IMR-90 (cell line): ENCODE measurements around the gene NEDD4L. TPM values are rescaled to one million over a fixed set of nuclear protein-coding genes. Genes with fewer than 3 reads are reported as not detected.

Experiments used
- ATAC-seq: fragments of 200-7000 bp; cut with Tn5 transposase; 2 replicates; pipeline ENCODE4 v1.9.1; 2020; ENCODE audit warnings: low read depth, mild to moderate bottlenecking, moderate library complexity
- BruUV-seq: library from RNA; stranded (reverse); fragments of 400-500 nt; replicated peaks from 2 replicates; lab custom pipeline; 2021; lab: Mats Ljungman, UMichigan
- CTCF ChIA-PET: fragments of 300-600 bp; formaldehyde crosslinking; extraction: SDS; loops from one replicate; lab custom pipeline; 2021; ENCODE audit warnings: antibody characterized with exemption; lab: Yijun Ruan, JAX
- POLR2A ChIA-PET: fragments of 300-600 bp; sonication (Branson Sonifier 250); formaldehyde crosslinking; loops from one replicate; lab custom pipeline; 2022; ENCODE audit warnings: antibody characterized with exemption; ENCODE audit not compliant: unreplicated experiment; lab: Charles Lee
- DNase-seq: peaks from one replicate; pipeline ENCODE4 v3.0.0; 2013
- H2AFZ ChIP-seq: replicated peaks from 2 replicates; pipeline ENCODE3; 2013; ENCODE audit warnings: low read length, mild to moderate bottlenecking; ENCODE audit not compliant: poor library complexity
- H2AK5ac ChIP-seq: 2 replicates; pipeline ENCODE4 v1.6.1; 2013; ENCODE audit warnings: low read depth, low read length, inconsistent platforms
- H2AK9ac ChIP-seq: replicated peaks from 2 replicates; pipeline ENCODE3; 2013; ENCODE audit warnings: mild to moderate bottlenecking, low read depth, low read length, moderate library complexity; ENCODE audit not compliant: poor library complexity
- H2BK120ac ChIP-seq: 2 replicates; pipeline ENCODE4 v1.6.1; 2013; ENCODE audit warnings: low read depth, low read length, inconsistent platforms
- H2BK15ac ChIP-seq: 3 replicates; pipeline ENCODE4 v1.6.1; 2013; ENCODE audit warnings: low read depth, low read length, inconsistent platforms
- H2BK20ac ChIP-seq: 2 replicates; pipeline ENCODE4 v1.6.1; 2013; ENCODE audit warnings: low read depth, mild to moderate bottlenecking, inconsistent platforms, low read length, moderate library complexity
- H2BK5ac ChIP-seq: 2 replicates; pipeline ENCODE4 v1.6.1; 2013; ENCODE audit warnings: mild to moderate bottlenecking, low read depth, low read length, inconsistent platforms; ENCODE audit not compliant: poor library complexity, severe bottlenecking
- H3K14ac ChIP-seq: replicated peaks from 2 replicates; pipeline ENCODE4 v1.6.1; 2013; ENCODE audit warnings: low read depth, low read length, inconsistent platforms
- H3K18ac ChIP-seq: 2 replicates; pipeline ENCODE4 v1.6.1; 2013; ENCODE audit warnings: low read depth, low read length, control low read depth
- H3K23ac ChIP-seq: 2 replicates; pipeline ENCODE4 v1.6.1; 2013; ENCODE audit warnings: low read depth, low read length, inconsistent platforms
- H3K27ac ChIP-seq: 2 replicates; pipeline ENCODE4 v1.5.1; 2013; ENCODE audit warnings: mild to moderate bottlenecking, control low read depth, low read length; ENCODE audit not compliant: insufficient read depth
- H3K27me3 ChIP-seq: 2 replicates; pipeline ENCODE4 v1.6.1; 2013; ENCODE audit warnings: low read length; ENCODE audit not compliant: control insufficient read depth, insufficient read depth
- H3K36me3 ChIP-seq: 2 replicates; pipeline ENCODE4 v1.6.1; 2013; ENCODE audit warnings: low read length, mixed read lengths; ENCODE audit not compliant: control insufficient read depth, insufficient read depth
- H3K4ac ChIP-seq: 2 replicates; pipeline ENCODE4 v1.6.1; 2013; ENCODE audit warnings: low read depth, low read length, inconsistent platforms
- H3K4me1 ChIP-seq: 2 replicates; pipeline ENCODE4 v1.6.1; 2013; ENCODE audit warnings: low read length, mixed read lengths; ENCODE audit not compliant: control insufficient read depth, insufficient read depth
- H3K4me2 ChIP-seq: 2 replicates; pipeline ENCODE4 v1.6.1; 2013; ENCODE audit warnings: low read depth, mild to moderate bottlenecking, control low read depth, low read length, moderate library complexity
- H3K4me3 ChIP-seq: 2 replicates; pipeline ENCODE4 v1.5.1; 2013; ENCODE audit warnings: low read depth, mild to moderate bottlenecking, control low read depth, low read length, moderate library complexity; ENCODE audit not compliant: insufficient read depth
- H3K56ac ChIP-seq: 2 replicates; pipeline ENCODE4 v1.6.1; 2013; ENCODE audit warnings: low read length, inconsistent platforms; ENCODE audit not compliant: insufficient read depth; ENCODE audit errors: extremely low read depth
- H3K79me1 ChIP-seq, 2 experiments: 2 replicates each; pipeline ENCODE4 v1.6.1; 2013; ENCODE audit warnings: low read length in 2 of 2, inconsistent platforms in 1 of 2, low read depth in 1 of 2
- H3K9ac ChIP-seq: 2 replicates; pipeline ENCODE4 v1.6.1; 2013; ENCODE audit warnings: low read depth, low read length, control low read depth
- H3K9me1 ChIP-seq: 2 replicates; pipeline ENCODE4 v1.6.1; 2013; ENCODE audit warnings: low read length, inconsistent platforms; ENCODE audit not compliant: insufficient read depth
- H3K9me3 ChIP-seq: 2 replicates; pipeline ENCODE4 v1.6.1; 2013; ENCODE audit warnings: low read length; ENCODE audit not compliant: control insufficient read depth, insufficient read depth
- H4K20me1 ChIP-seq: 2 replicates; pipeline ENCODE4 v1.6.1; 2013; ENCODE audit warnings: low read length, inconsistent platforms; ENCODE audit not compliant: insufficient read depth
- H4K5ac ChIP-seq: 2 replicates; pipeline ENCODE4 v1.6.1; 2013; ENCODE audit warnings: mild to moderate bottlenecking, low read depth, low read length, control low read depth
- H4K8ac ChIP-seq, 2 experiments: 2 replicates each; pipeline ENCODE4 v1.6.1; 2013; ENCODE audit warnings: low read depth in 2 of 2, low read length in 2 of 2, control low read depth in 1 of 2, inconsistent platforms in 1 of 2
- H4K91ac ChIP-seq: 2 replicates; pipeline ENCODE4 v1.6.1; 2013; ENCODE audit warnings: low read depth, low read length, inconsistent platforms; ENCODE audit not compliant: insufficient read depth
- BHLHE40 ChIP-seq: fragments of 150-350 bp; IDR thresholded peaks from 2 replicates; pipeline ENCODE4 v1.6.1; 2016; ENCODE audit warnings: mild to moderate bottlenecking, low read depth, low read length
- CEBPB ChIP-seq: IDR thresholded peaks from 2 replicates; pipeline ENCODE4 v1.6.1; 2012; ENCODE audit warnings: low read depth, low read length, improper control_type of control experiment
- CHD1 ChIP-seq: IDR thresholded peaks from 2 replicates; pipeline ENCODE4 v1.6.1; 2012; ENCODE audit warnings: low read depth, low read length, improper control_type of control experiment
- CTCF ChIP-seq: conservative IDR thresholded peaks from 2 replicates; pipeline ENCODE4 v1.5.1; 2012; ENCODE audit warnings: mild to moderate bottlenecking, low read depth, low read length, improper control_type of control experiment
- ELK1 ChIP-seq: fragments of 150-350 bp; IDR thresholded peaks from 2 replicates; pipeline ENCODE4 v1.6.1; 2016; ENCODE audit warnings: low read depth, mild to moderate bottlenecking, low read length, moderate library complexity, borderline replicate concordance
- FOS ChIP-seq: fragments of 150-350 bp; IDR thresholded peaks from 2 replicates; pipeline ENCODE4 v1.6.1; 2016; ENCODE audit warnings: low read depth, low read length
- MAFK ChIP-seq: IDR thresholded peaks from 2 replicates; pipeline ENCODE4 v1.6.1; 2012; ENCODE audit warnings: low read depth, low read length, improper control_type of control experiment
- MAZ ChIP-seq: IDR thresholded peaks from 2 replicates; pipeline ENCODE4 v1.6.1; 2012; ENCODE audit warnings: low read depth, mild to moderate bottlenecking, low read length, improper control_type of control experiment, moderate library complexity, borderline replicate concordance
- MXI1 ChIP-seq: IDR thresholded peaks from 2 replicates; pipeline ENCODE4 v1.6.1; 2012; ENCODE audit warnings: low read depth, mild to moderate bottlenecking, low read length, moderate library complexity, borderline replicate concordance
- NFE2L2 ChIP-seq: fragments of 150-350 bp; IDR thresholded peaks from 2 replicates; pipeline ENCODE4 v1.6.1; 2016; ENCODE audit warnings: low read depth, mild to moderate bottlenecking, low read length
- POLR2A ChIP-seq: IDR thresholded peaks from 2 replicates; pipeline ENCODE4 v1.6.1; 2012; ENCODE audit warnings: mild to moderate bottlenecking, low read depth, low read length
- RAD21 ChIP-seq: IDR thresholded peaks from 2 replicates; pipeline ENCODE4 v1.6.1; 2012; ENCODE audit warnings: low read length, improper control_type of control experiment
- RCOR1 ChIP-seq: IDR thresholded peaks from 2 replicates; pipeline ENCODE4 v1.6.1; 2012; ENCODE audit warnings: mild to moderate bottlenecking, low read length, improper control_type of control experiment; ENCODE audit not compliant: insufficient replicate concordance
- SMC3 ChIP-seq: fragments of 150-350 bp; IDR thresholded peaks from 2 replicates; pipeline ENCODE4 v1.6.1; 2016; ENCODE audit warnings: low read depth, mild to moderate bottlenecking, antibody characterized with exemption, low read length, moderate library complexity
- USF2 ChIP-seq: fragments of 150-350 bp; IDR thresholded peaks from 2 replicates; pipeline ENCODE4 v1.6.1; 2017; ENCODE audit warnings: mild to moderate bottlenecking, antibody characterized with exemption, low read length, low read depth
- WGBS, 2 experiments: methylation state at CpG; one replicate each; pipeline versions ENCODE4 v1.1.5 to v1.1.7; 2013; ENCODE audit warnings: missing lambda C conversion rate in 2 of 2; ENCODE audit not compliant: insufficient read length in 1 of 2; ENCODE audit errors: extremely low coverage in 2 of 2; 5-methylcytosine and 5-hydroxymethylcytosine counted together
- dilution Hi-C: fragments of 300-500 bp; cut with HindIII; formaldehyde crosslinking; loops from one replicate; pipeline ENCODE4 v1.14.3; 2018; ENCODE audit warnings: low sequenced_read_pairs; ENCODE audit not compliant: unreplicated experiment
- in situ Hi-C: fragments of 300-500 bp; cut with MboI; formaldehyde crosslinking; loops from 3 replicates; pipeline ENCODE4 v1.14.3; 2019; ENCODE audit warnings: low sequenced_read_pairs, inconsistent platforms, mixed read lengths
- intact Hi-C: fragments of 100-400 bp; cut with micrococcal nuclease; formaldehyde crosslinking; loops from 2 replicates; pipeline ENCODE4 v1.10.0; 2022
- polyA plus RNA-seq, 3 experiments: library from polyadenylated mRNA; depleted of rRNA; stranded (reverse); fragments of >200 nt; gene quantifications; 2 replicates each; pipeline ENCODE4 v1.2.3, GENCODE V29; 2012; ENCODE audit warnings: low replicate concordance in 1 of 3
- total RNA-seq: library from RNA; depleted of rRNA; stranded (reverse); fragments of >200 nt; gene quantifications from 2 replicates; pipeline ENCODE4 v1.2.3, GENCODE V29; 2012

NEDD4L gene
- total and polyA plus RNA-seq, 2 of the 4 experiments (the other 2 are of a cell fraction) = 10.0 to 10.9 TPM

GRCh38 chr18:58213440-58213839, 169.4 kb downstream of the NEDD4L start:
- DNase-seq (peak; percentile 93), ATAC-seq (peak; percentile 88)
- ChIA-PET POLR2A (no interaction called here), CTCF (interaction anchor here (0.6 kb wide), 2 partner anchors 302 to 401 kb away, joined by 3 to 4 read pairs; no protein-coding TSS in a partner anchor)
- Histone ChIP-seq H2BK15ac (peak overlapping the region; percentile 61; the same call in 1 of the 3 replicates), H3K14ac (no peak overlapping the region; the same call in 1 of the 2 replicates), H3K27ac (no peak overlapping the region), H3K9me1 (peaks cover 8% of the 10 kb centered on the region), H2AK5ac (peak overlapping the region; percentile 69; the same call in 1 of the 2 replicates), H3K23ac (peak overlapping the region; percentile 34; the same call in 1 of the 2 replicates), H2BK20ac (peak overlapping the region; percentile 86; the same call in 1 of the 2 replicates), H2AK9ac (no peak overlapping the region), H3K56ac (no peak overlapping the region), H4K91ac (0 out of 2 replicates have a peak overlapping the region, but pooled peaks have one; percentile 36), H4K8ac (peak overlapping the region in 1 of 2 experiments; percentile 60; a peak in 2 of 4 replicates), H3K36me3 (no peaks in the 10 kb centered on the region), H4K5ac (peak overlapping the region; percentile 69; the same call in 1 of the 2 replicates), H3K4me3 (no peak overlapping the region), H2BK120ac (peak overlapping the region; percentile 75; the same call in 1 of the 2 replicates), H3K4me2 (peak overlapping the region; percentile 40; the same call in 1 of the 2 replicates), H3K27me3 (no peaks in the 10 kb centered on the region), H3K4ac (peak overlapping the region; percentile 83; the same call in 1 of the 2 replicates), H3K9me3 (no peaks in the 10 kb centered on the region), H3K9ac (no peak overlapping the region), H2BK5ac (peak overlapping the region; percentile 85), H4K20me1 (no peaks in the 10 kb centered on the region), H3K18ac (peak overlapping the region; percentile 63; the same call in 1 of the 2 replicates), H3K4me1 (peaks cover 20% of the 10 kb centered on the region), H3K79me1 (peaks cover 0 to 8% of the 10 kb centered on the region in 2 experiments; a peak in 2 of 4 replicates), H2AFZ (no peak overlapping the region)
- in situ Hi-C loops (no loop called here), dilution Hi-C loops (no loop called here), intact Hi-C loops (no loop called here)
- no CpG with 5 or more reads among the region's 2 CpGs for WGBS, 2 experiments
- no TSS peak for BruUV-seq
- TF ChIP-seq FOS (0 out of 2 replicates have a peak, but pooled peaks have one; percentile 39), BHLHE40 (peak; percentile 62; the same call in 1 of the 2 replicates), CEBPB (peak; percentile 58; the same call in 1 of the 2 replicates), MXI1 (no peak), RAD21 (no peak), ELK1 (no peak), CTCF (no peak), POLR2A (no peak), RCOR1 (no peak), MAFK (no peak), MAZ (peak; percentile 54; the same call in 1 of the 2 replicates), CHD1 (no peak), SMC3 (no peak), NFE2L2 (no peak), USF2 (no peak)
